HFFc6 (cell line): ENCODE data around the gene TDRD9. TPM values are rescaled to one million over a fixed set of nuclear protein-coding genes. Genes with fewer than 3 reads are reported as not detected.

ENCODE experiments used
- DNase-seq: peaks from one replicate; pipeline ENCODE4 v3.0.0-alpha.2; 2018
- H3K27ac Mint-ChIP-seq: 2 replicates; pipeline ENCODE4 v1.8.0; 2020; ENCODE audit warnings: mild to moderate bottlenecking, mixed read lengths
- H3K27me3 Mint-ChIP-seq: 2 replicates; pipeline ENCODE4 v1.8.0; 2021; ENCODE audit warnings: mild to moderate bottlenecking, moderate library complexity, mixed read lengths; ENCODE audit not compliant: insufficient read depth
- H3K36me3 Mint-ChIP-seq: 2 replicates; pipeline ENCODE4 v1.8.0; 2021; ENCODE audit warnings: low read depth, mixed read lengths
- H3K4me1 Mint-ChIP-seq: 2 replicates; pipeline ENCODE4 v1.8.0; 2020; ENCODE audit warnings: low read depth, mixed read lengths
- H3K4me3 Mint-ChIP-seq: 2 replicates; pipeline ENCODE4 v1.8.0; 2020; ENCODE audit warnings: mild to moderate bottlenecking, moderate library complexity, mixed read lengths
- H3K9me3 Mint-ChIP-seq: 2 replicates; pipeline ENCODE4 v1.8.0; 2020; ENCODE audit warnings: mild to moderate bottlenecking, mixed read lengths
- long read RNA-seq: library from polyadenylated mRNA; unstranded; transcript quantifications from one replicate; pipeline ENCODE4 v2.0.0, GENCODE V29; 2019
- total RNA-seq, 6 experiments: library from RNA; stranded (reverse); fragmentation: NEBNext Ultra II Directional; extraction: Animal tissue kit (Norgen Biotek cat#: 25700); gene quantifications; 2 replicates in 1 of 6; 3 replicates in 5 of 6; pipeline ENCODE4 v1.2.3, GENCODE V29; 2021
- TF ChIP-seq, protein P1 (sequence below): fragments of 200-600 bp; sonication (generic); IDR thresholded peaks from 2 replicates; pipeline ENCODE4 v1.5.0; 2021; ENCODE audit warnings: antibody characterized with exemption, mild to moderate bottlenecking

The TDRD9 gene, protein sequence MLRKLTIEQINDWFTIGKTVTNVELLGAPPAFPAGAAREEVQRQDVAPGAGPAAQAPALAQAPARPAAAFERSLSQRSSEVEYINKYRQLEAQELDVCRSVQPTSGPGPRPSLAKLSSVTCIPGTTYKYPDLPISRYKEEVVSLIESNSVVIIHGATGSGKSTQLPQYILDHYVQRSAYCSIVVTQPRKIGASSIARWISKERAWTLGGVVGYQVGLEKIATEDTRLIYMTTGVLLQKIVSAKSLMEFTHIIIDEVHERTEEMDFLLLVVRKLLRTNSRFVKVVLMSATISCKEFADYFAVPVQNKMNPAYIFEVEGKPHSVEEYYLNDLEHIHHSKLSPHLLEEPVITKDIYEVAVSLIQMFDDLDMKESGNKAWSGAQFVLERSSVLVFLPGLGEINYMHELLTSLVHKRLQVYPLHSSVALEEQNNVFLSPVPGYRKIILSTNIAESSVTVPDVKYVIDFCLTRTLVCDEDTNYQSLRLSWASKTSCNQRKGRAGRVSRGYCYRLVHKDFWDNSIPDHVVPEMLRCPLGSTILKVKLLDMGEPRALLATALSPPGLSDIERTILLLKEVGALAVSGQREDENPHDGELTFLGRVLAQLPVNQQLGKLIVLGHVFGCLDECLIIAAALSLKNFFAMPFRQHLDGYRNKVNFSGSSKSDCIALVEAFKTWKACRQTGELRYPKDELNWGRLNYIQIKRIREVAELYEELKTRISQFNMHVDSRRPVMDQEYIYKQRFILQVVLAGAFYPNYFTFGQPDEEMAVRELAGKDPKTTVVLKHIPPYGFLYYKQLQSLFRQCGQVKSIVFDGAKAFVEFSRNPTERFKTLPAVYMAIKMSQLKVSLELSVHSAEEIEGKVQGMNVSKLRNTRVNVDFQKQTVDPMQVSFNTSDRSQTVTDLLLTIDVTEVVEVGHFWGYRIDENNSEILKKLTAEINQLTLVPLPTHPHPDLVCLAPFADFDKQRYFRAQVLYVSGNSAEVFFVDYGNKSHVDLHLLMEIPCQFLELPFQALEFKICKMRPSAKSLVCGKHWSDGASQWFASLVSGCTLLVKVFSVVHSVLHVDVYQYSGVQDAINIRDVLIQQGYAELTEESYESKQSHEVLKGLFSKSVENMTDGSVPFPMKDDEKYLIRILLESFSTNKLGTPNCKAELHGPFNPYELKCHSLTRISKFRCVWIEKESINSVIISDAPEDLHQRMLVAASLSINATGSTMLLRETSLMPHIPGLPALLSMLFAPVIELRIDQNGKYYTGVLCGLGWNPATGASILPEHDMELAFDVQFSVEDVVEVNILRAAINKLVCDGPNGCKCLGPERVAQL (N-terminal part only)
- not detected for total RNA-seq
- long read RNA-seq, result 0 reads

DNA sequence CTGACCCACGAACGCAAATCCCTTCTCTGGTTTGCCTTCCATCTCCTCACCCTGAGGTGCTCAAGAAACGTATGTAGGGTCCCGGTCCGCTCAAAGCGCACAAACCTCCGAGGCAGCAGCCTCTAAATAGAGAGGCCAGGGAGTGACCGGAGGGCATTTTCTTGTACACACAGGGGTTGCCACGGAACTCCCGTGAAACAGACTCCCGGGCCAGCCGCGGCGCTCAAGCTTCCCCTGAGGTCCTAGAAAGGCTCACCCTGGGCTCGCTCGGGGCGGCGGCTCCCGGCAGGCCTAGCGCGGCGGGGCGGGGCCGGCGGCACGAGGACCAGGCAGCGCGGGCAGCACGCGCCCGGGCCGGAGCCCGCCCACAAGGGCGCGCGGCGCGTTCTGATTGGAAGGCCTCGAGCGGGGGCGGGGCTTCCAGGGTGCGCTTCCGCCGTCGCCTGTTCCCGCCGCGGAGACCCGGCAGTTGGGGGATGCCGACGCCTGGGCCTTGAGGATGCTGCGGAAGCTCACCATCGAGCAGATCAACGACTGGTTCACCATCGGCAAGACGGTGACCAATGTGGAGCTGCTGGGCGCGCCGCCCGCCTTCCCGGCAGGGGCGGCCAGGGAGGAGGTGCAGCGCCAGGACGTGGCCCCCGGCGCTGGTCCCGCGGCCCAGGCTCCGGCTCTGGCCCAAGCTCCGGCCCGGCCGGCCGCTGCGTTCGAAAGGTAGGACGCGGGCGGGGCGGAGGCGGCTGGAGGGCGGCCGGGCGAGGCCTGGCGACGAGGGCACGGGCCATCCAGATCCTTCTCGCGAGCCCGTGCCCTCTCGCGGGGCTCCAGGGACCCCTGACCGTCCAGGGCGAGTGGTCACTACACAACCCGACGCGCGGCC, at the start of gene TDRD9:
TSS of gene TDRD9 (plus strand) at position 446 of the 880 bp plus-strand sequence. CDS start at position 500, 54 bp downstream.
- Mint-ChIP-seq H3K27me3 (peaks cover 31% of the 10 kb centered on the region), H3K27ac (no peak within 1 kb of the TSS), H3K36me3 (no peaks in the 10 kb centered on the region), H3K9me3 (no peaks in the 10 kb centered on the region), H3K4me3 (no peak within 1 kb of the TSS), H3K4me1 (no peaks in the 10 kb centered on the region)
- DNase-seq, result no peak
- TF ChIP-seq, protein P1, sequence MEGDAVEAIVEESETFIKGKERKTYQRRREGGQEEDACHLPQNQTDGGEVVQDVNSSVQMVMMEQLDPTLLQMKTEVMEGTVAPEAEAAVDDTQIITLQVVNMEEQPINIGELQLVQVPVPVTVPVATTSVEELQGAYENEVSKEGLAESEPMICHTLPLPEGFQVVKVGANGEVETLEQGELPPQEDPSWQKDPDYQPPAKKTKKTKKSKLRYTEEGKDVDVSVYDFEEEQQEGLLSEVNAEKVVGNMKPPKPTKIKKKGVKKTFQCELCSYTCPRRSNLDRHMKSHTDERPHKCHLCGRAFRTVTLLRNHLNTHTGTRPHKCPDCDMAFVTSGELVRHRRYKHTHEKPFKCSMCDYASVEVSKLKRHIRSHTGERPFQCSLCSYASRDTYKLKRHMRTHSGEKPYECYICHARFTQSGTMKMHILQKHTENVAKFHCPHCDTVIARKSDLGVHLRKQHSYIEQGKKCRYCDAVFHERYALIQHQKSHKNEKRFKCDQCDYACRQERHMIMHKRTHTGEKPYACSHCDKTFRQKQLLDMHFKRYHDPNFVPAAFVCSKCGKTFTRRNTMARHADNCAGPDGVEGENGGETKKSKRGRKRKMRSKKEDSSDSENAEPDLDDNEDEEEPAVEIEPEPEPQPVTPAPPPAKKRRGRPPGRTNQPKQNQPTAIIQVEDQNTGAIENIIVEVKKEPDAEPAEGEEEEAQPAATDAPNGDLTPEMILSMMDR, result no peak

DNA sequence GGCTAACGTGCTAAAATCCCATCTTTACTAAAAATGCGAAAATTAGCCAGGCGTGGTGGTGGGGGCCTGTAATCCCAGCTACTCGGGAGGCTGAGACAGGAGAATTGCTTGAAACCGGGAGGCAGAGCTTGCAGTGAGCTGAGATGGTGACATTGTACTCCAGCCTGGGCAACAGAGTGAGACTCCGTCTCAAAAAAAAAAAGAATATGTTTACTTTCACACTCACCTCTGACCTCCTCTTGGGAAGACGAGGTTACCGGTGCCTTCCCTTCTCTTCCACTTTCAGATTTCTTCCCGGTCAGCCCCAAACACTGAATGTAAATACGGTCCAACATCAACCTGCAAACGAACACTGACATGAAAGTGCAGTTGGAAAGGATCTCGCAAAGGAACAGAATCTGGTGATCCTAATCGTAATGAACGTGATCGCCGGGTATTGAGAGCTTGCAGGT, 49.1 kb upstream of the TDRD9 start:
- H3K4me3 Mint-ChIP-seq, result no peak overlapping the region
- H3K27ac Mint-ChIP-seq, result no peak overlapping the region
- no peak for DNase-seq
- TF ChIP-seq, protein P1, result no peak
- no peaks in the 10 kb centered on the region for H3K36me3 Mint-ChIP-seq
- H3K27me3 Mint-ChIP-seq, result peaks cover 12% of the 10 kb centered on the region
- H3K9me3 Mint-ChIP-seq, result no peaks in the 10 kb centered on the region
- H3K4me1 Mint-ChIP-seq, result peaks cover 12% of the 10 kb centered on the region

DNA sequence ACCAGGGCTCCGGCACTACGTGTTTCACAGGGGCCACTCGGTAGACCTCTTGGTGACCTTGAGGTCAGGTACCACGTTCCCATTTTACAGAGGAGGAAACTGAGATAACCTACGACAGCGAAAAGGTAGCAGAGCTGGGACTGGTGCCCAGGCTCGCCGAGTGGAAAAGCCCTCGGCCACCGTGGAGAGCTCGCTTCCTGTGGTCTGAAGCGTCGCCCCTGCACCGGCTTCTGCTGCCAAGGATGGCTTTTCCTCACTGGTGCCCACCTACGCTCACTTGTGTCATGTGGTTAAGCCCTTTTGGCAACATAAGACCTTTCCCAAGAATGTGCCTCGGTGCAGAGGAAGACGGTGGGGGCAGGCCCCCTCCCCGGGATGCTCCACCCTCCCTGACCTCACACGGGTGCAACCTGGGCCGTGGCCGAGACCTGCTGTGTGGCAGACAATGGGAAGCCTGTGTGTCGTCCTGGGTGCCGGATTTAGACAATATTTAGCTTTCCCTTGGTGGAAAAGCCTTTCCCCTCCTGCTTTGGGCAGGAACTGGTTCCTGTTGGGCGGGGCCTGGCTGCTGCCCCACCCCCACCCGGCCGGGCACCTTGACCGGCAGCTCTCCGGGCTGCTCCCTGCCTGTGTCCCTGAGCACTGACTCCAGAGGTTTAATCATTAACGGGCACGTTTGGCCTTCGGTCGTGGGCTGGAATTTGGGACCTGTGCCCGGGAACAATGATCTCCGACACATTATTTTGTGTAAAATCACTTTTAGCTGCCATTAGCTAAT, 48.5 kb upstream of the TDRD9 start:
- Mint-ChIP-seq H3K9me3 (no peaks in the 10 kb centered on the region), H3K4me1 (peaks cover 12% of the 10 kb centered on the region), H3K36me3 (no peaks in the 10 kb centered on the region), H3K4me3 (peak overlapping the region; percentile 53), H3K27me3 (peaks cover 16% of the 10 kb centered on the region), H3K27ac (no peak overlapping the region)
- TF ChIP-seq, protein P1, result no peak
- no peak for DNase-seq

DNA sequence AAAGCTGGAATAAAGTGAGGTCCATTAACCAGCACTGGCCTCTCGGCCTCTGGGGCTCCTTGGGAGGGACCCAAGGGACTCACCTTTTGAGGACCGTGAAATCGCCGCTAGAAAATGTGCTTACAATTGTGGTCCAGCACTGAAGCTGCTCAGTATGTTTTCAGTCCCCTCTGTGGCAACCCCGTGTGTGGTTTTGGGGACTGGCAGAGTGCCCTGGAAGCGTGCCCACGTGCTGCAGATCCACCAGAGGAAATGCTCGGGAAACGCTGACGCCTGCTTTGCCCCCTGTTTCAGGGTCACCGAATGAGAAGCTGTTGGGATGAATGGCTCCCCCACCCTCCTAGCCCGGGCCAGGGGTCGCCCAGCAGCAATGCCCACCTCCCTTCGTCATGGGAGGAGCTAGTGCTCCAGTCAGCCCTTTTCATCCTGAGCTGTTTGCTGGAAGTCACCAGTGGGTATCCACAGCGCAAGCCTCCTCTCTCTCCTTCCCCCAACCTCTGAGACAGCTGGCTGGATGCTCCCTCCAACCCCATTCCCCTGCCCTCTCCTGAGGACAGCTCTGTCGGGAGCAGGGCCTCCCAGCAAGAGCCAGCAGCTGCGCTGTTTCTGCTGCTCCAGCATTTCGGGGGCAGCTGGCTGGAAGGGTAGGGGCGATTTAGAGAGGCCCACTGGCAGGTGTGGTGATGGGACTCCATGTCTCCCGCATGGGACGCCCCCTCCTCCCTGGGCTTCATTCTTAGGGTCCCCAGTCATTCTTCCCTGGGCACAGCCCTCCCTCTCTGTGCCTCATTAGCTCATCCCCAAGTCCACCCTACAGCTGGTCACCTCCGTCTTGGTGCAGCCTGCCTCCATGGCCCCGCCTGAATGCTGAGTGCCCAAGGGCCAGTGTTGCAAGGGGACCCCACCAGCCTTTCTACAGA, 47.6 kb upstream of the TDRD9 start:
- peaks cover 15% of the 10 kb centered on the region for H3K27me3 Mint-ChIP-seq
- no peaks in the 10 kb centered on the region for H3K36me3 Mint-ChIP-seq
- peak overlapping the region; percentile 53 for H3K4me3 Mint-ChIP-seq
- DNase-seq, result peak; percentile 46
- TF ChIP-seq, protein P1, result no peak
- H3K4me1 Mint-ChIP-seq, result peaks cover 12% of the 10 kb centered on the region
- no peaks in the 10 kb centered on the region for H3K9me3 Mint-ChIP-seq
- H3K27ac Mint-ChIP-seq, result no peak overlapping the region
